Esophagus squamous epithelium (tissue), 5 donors: Measurements from ENCODE around the gene AARSD1. TPM values are rescaled to one million over a fixed set of nuclear protein-coding genes. Genes with fewer than 3 reads are reported as not detected.

Source experiments
- DNase-seq: peaks from one replicate; lab custom pipeline; 2025; lab: John Stamatoyannopoulos, UW
- H3K27ac ChIP-seq, 4 donors: fragments of 200-600 bp; sonication (generic); one replicate each; pipeline ENCODE4 v1.5.1; 2016 to 2019; ENCODE audit warnings: mild to moderate bottlenecking in 1 of 4
- H3K27me3 ChIP-seq, 4 donors: fragments of 200-600 bp; sonication (generic); 1 replicate in 3 of 4; 2 replicates in 1 of 4; pipeline versions ENCODE4 v1.5.1 to v1.6.0; 2017 to 2021; ENCODE audit warnings: antibody characterized with exemption in 1 of 4
- H3K36me3 ChIP-seq, 3 donors: fragments of 200-600 bp; sonication (generic); one replicate each; pipeline ENCODE4 v1.5.1; 2016 to 2019
- H3K4me1 ChIP-seq, 3 donors: fragments of 200-600 bp; sonication (generic); one replicate each; pipeline ENCODE4 v1.5.1; 2017 to 2019
- H3K4me3 ChIP-seq, 4 donors: fragments of 200-600 bp; sonication (generic); 1 replicate in 3 of 4; 2 replicates in 1 of 4; pipeline ENCODE4 v1.5.1; 2016 to 2019; ENCODE audit warnings: mild to moderate bottlenecking in 2 of 4, moderate library complexity in 1 of 4
- H3K9me3 ChIP-seq, 3 donors: fragments of 200-600 bp; sonication (generic); one replicate each; pipeline ENCODE4 v1.5.1; 2016 to 2019
- POLR2A ChIP-seq, 4 donors: fragments of 450-650 bp; IDR thresholded peaks; one replicate each; pipeline ENCODE4 v1.6.1; 2017; ENCODE audit warnings: antibody characterized with exemption in 4 of 4, mild to moderate bottlenecking in 4 of 4, moderate library complexity in 3 of 4
- WGBS, 2 donors: methylation state at CpG; one replicate each; pipeline ENCODE4 v1.1.5; 2018; 5-methylcytosine and 5-hydroxymethylcytosine counted together
- intact Hi-C: fragments of 100-400 bp; cut with DNase I; formaldehyde crosslinking; loops from one replicate; pipeline ENCODE4 v1.15.0; 2022
- total RNA-seq, 4 donors: library from RNA; depleted of rRNA; stranded (reverse); fragments of >200 nt; gene quantifications; one replicate each; pipeline ENCODE4 v1.1.0, GENCODE V29; 2016
- TF ChIP-seq, protein P1 (sequence below), 6 experiments: fragments of 450-650 bp in 4 of 6; fragments of 200-600 bp in 2 of 6; sonication (generic) in 2 of 6; IDR thresholded peaks; one replicate each; pipeline ENCODE4 v1.5.1; 2016 to 2019; ENCODE audit warnings: antibody characterized with exemption in 6 of 6, mild to moderate bottlenecking in 4 of 6, moderate library complexity in 4 of 6
- donor health status: DM: yes; HTN: yes; CAD: no.

Gene AARSD1
- total RNA-seq, 4 donors from 2014 or later, result 14.2 to 25.9 (median 22.6) TPM

DNA sequence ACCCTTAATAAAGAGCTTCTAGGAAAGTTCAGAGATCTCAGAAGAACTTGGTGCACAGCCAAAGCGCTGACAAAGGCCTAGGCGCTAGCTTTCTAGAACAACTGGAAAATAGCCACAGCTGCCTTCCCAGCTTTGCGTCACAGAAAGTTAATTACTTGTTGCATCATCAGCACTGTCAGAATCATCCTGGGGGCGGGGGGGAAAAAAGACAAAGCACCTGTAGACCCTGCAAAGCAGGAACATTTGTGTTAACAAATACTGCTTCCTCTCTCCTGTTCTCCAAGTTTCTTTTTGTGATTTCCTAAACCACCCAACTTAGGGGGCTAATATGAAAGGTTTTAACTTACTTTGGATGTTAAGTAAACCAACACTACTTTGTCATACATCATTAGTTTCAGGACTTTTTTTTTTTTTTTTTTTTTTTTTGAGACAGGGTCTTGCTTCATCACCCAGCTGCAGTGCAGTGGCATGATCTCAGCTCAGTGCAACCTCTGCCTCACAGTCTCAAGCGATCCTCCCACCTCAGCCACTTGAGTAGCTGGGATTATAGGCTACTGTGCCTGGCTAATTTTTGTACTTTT, 4.8 kb upstream of the AARSD1 start:
- intact Hi-C loops, result no loop called here
- Histone ChIP-seq H3K4me1 (peaks cover 0 to 3% (median 0%) of the 10 kb centered on the region in 3 donors), H3K27ac (no peak overlapping the region), H3K27me3 (no peaks in the 10 kb centered on the region), H3K36me3 (no peaks in the 10 kb centered on the region), H3K4me3 (no peak overlapping the region), H3K9me3 (no peaks in the 10 kb centered on the region)
- DNase-seq, result no peak
- TF ChIP-seq, protein P1, sequence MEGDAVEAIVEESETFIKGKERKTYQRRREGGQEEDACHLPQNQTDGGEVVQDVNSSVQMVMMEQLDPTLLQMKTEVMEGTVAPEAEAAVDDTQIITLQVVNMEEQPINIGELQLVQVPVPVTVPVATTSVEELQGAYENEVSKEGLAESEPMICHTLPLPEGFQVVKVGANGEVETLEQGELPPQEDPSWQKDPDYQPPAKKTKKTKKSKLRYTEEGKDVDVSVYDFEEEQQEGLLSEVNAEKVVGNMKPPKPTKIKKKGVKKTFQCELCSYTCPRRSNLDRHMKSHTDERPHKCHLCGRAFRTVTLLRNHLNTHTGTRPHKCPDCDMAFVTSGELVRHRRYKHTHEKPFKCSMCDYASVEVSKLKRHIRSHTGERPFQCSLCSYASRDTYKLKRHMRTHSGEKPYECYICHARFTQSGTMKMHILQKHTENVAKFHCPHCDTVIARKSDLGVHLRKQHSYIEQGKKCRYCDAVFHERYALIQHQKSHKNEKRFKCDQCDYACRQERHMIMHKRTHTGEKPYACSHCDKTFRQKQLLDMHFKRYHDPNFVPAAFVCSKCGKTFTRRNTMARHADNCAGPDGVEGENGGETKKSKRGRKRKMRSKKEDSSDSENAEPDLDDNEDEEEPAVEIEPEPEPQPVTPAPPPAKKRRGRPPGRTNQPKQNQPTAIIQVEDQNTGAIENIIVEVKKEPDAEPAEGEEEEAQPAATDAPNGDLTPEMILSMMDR (IDR thresholded peaks at IDR 0.05), result no peak
- no peak for TF ChIP-seq POLR2A (IDR thresholded peaks at IDR 0.05)
- WGBS, 2 donors, result 37 to 39% methylated on average over 5 of the region's 5 CpGs

- Histone ChIP-seq H3K4me3 (no peak overlapping the region), H3K27ac (no peak overlapping the region), H3K9me3 (no peaks in the 10 kb centered on the region), H3K4me1 (peaks cover 7 to 11% (median 8%) of the 10 kb centered on the region in 3 donors), H3K36me3 (peaks cover 0 to 2% (median 0%) of the 10 kb centered on the region in 3 donors), H3K27me3 (no peaks in the 10 kb centered on the region)
- TF ChIP-seq, protein P1 (IDR thresholded peaks at IDR 0.05), result no peak
- TF ChIP-seq POLR2A (IDR thresholded peaks at IDR 0.05), result no peak
- WGBS, 2 donors, result 62 to 67% methylated on average over 1 of the region's 1 CpG
- DNase-seq, result no peak
- intact Hi-C loops, result no loop called here
Measured at GRCh38 chr17:42967925-42968324, 3.7 kb upstream of the AARSD1 start.

DNA sequence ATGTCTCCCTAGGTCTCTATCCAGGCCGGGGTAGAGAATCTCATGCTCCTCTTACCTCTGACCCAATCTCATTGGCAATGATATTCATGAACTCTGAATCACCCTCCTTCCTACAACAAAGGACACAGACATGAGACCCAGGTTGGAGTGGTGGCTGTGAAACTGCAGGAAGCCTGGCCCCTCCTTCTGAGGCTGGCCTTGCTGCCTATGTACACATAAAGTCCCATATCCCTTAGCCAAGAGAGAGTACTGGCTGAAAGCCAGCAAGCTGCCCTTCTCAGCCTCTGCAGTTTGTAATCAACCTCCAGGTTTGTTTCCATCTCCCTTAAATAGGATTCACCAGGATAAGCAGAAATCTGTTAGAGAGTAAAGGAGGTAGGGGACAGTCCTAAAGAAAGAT, 10.6 kb downstream of the AARSD1 start:
- Histone ChIP-seq H3K36me3 (peaks cover 0 to 98% (median 21%) of the 10 kb centered on the region in 3 donors), H3K4me3 (no peak overlapping the region), H3K9me3 (no peaks in the 10 kb centered on the region), H3K27ac (no peak overlapping the region), H3K4me1 (no peaks in the 10 kb centered on the region), H3K27me3 (no peaks in the 10 kb centered on the region)
- DNase-seq, result no peak
- 69 to 100% methylated on average over 1 of the region's 1 CpG for WGBS, 2 donors
- no peak for TF ChIP-seq POLR2A (IDR thresholded peaks at IDR 0.05)
- TF ChIP-seq, protein P1 (IDR thresholded peaks at IDR 0.05), result no peak
- intact Hi-C loops, result no loop called here

GRCh38 chr17:42950044-42950783, 14.0 kb downstream of the AARSD1 start:
- WGBS, 2 donors, result 91 to 95% methylated on average over 10 to 13 of the region's 13 CpGs
- TF ChIP-seq, protein P1 (IDR thresholded peaks at IDR 0.05), result no peak
- TF ChIP-seq POLR2A (IDR thresholded peaks at IDR 0.05), result no peak

DNA sequence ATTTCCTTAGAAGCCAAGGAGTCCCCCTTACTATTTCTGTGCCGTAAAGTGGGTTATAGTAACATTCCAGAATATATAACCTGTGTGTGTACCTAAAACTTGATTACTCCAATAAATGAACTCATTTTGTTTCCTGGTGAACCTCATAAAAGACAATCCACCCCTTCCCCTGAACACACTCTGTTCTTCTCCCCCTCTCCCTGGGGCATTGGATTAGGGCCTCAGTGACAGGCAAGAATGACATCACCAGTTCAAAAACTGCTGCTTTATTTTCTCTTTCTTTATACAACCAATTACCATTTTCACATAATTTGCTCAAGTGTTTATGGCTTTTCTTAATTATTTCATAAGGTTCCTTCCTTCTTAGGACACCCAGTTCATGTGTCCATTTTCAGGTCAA, 17.4 kb downstream of the AARSD1 start:
- Histone ChIP-seq H3K4me3 (no peak overlapping the region), H3K27me3 (no peaks in the 10 kb centered on the region), H3K4me1 (no peaks in the 10 kb centered on the region), H3K27ac (no peak overlapping the region), H3K9me3 (no peaks in the 10 kb centered on the region), H3K36me3 (peaks cover 0 to 47% (median 0%) of the 10 kb centered on the region in 3 donors)
- TF ChIP-seq POLR2A (IDR thresholded peaks at IDR 0.05), result no peak
- TF ChIP-seq, protein P1 (IDR thresholded peaks at IDR 0.05), result no peak
- 81 to 84% methylated on average over 1 of the region's 1 CpG for WGBS, 2 donors
- no peak for DNase-seq
- intact Hi-C loops, result no loop called here

More at GRCh38 chr17:42950044-42950783, 14.0 kb downstream of the AARSD1 start:
- intact Hi-C loops, result no loop called here
- H3K4me3 ChIP-seq, result no peak overlapping the region
- DNase-seq, result no peak
- no peaks in the 10 kb centered on the region for H3K4me1 ChIP-seq
- H3K36me3 ChIP-seq, result peaks cover 0 to 81% (median 5%) of the 10 kb centered on the region in 3 donors
- no peaks in the 10 kb centered on the region for H3K27me3 ChIP-seq
- no peaks in the 10 kb centered on the region for H3K9me3 ChIP-seq
- H3K27ac ChIP-seq, result no peak overlapping the region
